Body of pancreas (tissue), 4 donors: Measurements from ENCODE around the gene KPNA4. TPM values are rescaled to one million over a fixed set of nuclear protein-coding genes. Genes with fewer than 3 reads are reported as not detected.

Source experiments
- ATAC-seq: fragments of 150-250 bp; one replicate; pipeline ENCODE4 v1.9.1; 2016
- DNase-seq, 4 donors: peaks; one replicate each; pipeline ENCODE4 v3.0.0-alpha.2; 2019
- H3K27ac ChIP-seq, 4 donors: fragments of 200-600 bp; sonication (generic); 1 replicate in 3 of 4; 2 replicates in 1 of 4; pipeline versions ENCODE4 v1.5.1 to v1.6.1; 2016 to 2019; ENCODE audit warnings: mild to moderate bottlenecking in 1 of 4, mixed read lengths in 1 of 4, moderate library complexity in 1 of 4
- H3K27me3 ChIP-seq, 2 donors: fragments of 200-600 bp; sonication (generic); one replicate each; pipeline ENCODE4 v1.6.0; 2016; ENCODE audit warnings: mild to moderate bottlenecking in 1 of 2
- H3K36me3 ChIP-seq, 2 donors: fragments of 200-600 bp; sonication (generic); replicated peaks in 1 of 2; 2 replicates each; pipeline ENCODE4 v1.5.1; 2016; ENCODE audit warnings: low read depth in 2 of 2; ENCODE audit not compliant: insufficient read depth in 1 of 2
- H3K4me1 ChIP-seq: fragments of 200-600 bp; sonication (generic); one replicate; pipeline ENCODE4 v1.6.0; 2016
- H3K4me3 ChIP-seq, 2 donors: fragments of 200-600 bp; sonication (generic); 1 replicate in 1 of 2; 2 replicates in 1 of 2; pipeline ENCODE4 v1.5.1; 2016 to 2019
- H3K9me3 ChIP-seq, 3 donors: fragments of 200-600 bp; sonication (generic); 1 replicate in 2 of 3; 2 replicates in 1 of 3; pipeline ENCODE4 v1.5.1; 2016
- CTCF ChIP-seq, 7 experiments: fragments of 450-650 bp in 4 of 7; fragments of 200-600 bp in 3 of 7; sonication (generic) in 3 of 7; IDR thresholded peaks; one replicate each; pipeline ENCODE4 v1.5.1; 2016 to 2019; ENCODE audit warnings: antibody characterized with exemption in 7 of 7
- POLR2A ChIP-seq, 3 donors: fragments of 450-650 bp; IDR thresholded peaks; one replicate each; pipeline ENCODE4 v1.6.1; 2016; ENCODE audit warnings: antibody characterized with exemption in 3 of 3, mild to moderate bottlenecking in 2 of 3
- WGBS, 2 donors: methylation state at CpG; one replicate each; pipeline ENCODE4 v1.1.5; 2017; 5-methylcytosine and 5-hydroxymethylcytosine counted together
- intact Hi-C: fragments of 100-400 bp; cut with DNase I; formaldehyde crosslinking; loops from one replicate; pipeline ENCODE4 v1.15.1; 2023
- total RNA-seq, 2 donors: library from RNA; depleted of rRNA; stranded (reverse); fragments of >200 nt; gene quantifications; one replicate each; pipeline ENCODE4 v1.1.0, GENCODE V29; 2016

KPNA4 gene
- total RNA-seq, 2 donors from 2014 or later, result 9.6 to 14.3 TPM

DNA sequence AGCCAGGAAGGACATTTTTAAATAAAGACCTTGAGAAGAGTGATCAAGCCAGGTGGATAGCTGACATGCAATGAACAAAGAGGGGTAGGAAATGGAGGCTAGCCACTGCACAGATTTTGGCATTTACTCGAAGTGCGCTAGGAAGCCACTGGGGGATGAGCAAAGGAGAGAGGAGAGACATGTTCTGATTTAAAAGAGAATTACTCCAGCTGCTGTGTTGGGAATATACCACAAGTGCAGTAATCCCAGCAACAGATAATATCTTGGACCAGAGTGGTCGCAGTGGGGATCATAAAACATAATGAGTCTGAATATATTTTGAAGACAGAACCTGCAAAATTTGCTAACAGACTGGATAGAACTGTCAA lies 19.9 kb downstream of the KPNA4 start:
- Histone ChIP-seq H3K4me1 (peaks cover 13% of the 10 kb centered on the region), H3K27me3 (no peaks in the 10 kb centered on the region), H3K9me3 (no peaks in the 10 kb centered on the region), H3K36me3 (no peaks in the 10 kb centered on the region), H3K4me3 (no peak overlapping the region), H3K27ac (no peak overlapping the region)
- TF ChIP-seq CTCF (IDR thresholded peaks at IDR 0.05) (no peak), POLR2A (IDR thresholded peaks at IDR 0.05) (no peak)
- DNase-seq (no peak), ATAC-seq (no peak)
- intact Hi-C loops, result no loop called here
- 83 to 94% methylated on average over 3 of the region's 3 CpGs for WGBS, 2 donors

DNA sequence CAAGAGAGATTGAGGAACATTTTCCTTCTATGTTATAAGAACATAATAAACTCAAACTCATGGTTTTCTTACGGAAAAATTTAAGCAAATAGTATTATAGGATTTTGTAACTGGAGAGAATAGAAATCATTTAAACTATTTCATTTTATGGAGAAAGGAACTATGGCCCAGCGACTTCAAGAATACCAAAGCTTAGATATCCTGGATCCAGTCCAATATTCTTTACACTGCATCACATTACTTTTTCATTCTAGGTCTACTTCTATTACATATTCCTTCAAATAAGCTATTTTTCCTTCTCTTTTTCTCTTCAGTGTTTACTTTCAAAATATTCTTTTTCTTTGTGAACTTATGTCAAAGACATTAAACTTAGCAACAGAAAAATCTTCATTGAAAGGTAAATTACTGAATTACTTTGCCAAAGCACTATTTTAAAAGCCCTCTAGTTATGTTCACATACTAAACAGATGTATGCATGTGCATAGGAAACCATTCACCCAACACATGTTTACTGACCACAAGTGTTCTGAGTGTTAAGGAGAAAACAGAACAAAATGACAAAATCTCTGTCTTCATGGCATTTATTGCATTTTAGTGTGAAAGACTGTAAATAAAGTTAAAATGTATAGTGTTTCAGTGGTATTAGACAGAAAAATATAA lies 20.4 kb downstream of the KPNA4 start:
- intact Hi-C loops, result no loop called here
- no peak for TF ChIP-seq CTCF (IDR thresholded peaks at IDR 0.05)
- no peak for TF ChIP-seq POLR2A (IDR thresholded peaks at IDR 0.05)
- Histone ChIP-seq H3K27me3 (no peaks in the 10 kb centered on the region), H3K4me1 (peaks cover 13% of the 10 kb centered on the region), H3K4me3 (no peak overlapping the region), H3K36me3 (no peaks in the 10 kb centered on the region), H3K27ac (no peak overlapping the region), H3K9me3 (no peaks in the 10 kb centered on the region)
- DNase-seq (no peak), ATAC-seq (no peak)
- WGBS, 2 donors, result 67 to 90% methylated on average over 2 of the region's 2 CpGs

- H3K9me3 ChIP-seq, result no peaks in the 10 kb centered on the region
- intact Hi-C loops, result no loop called here
- 91 to 98% methylated on average over 2 of the region's 2 CpGs for WGBS, 2 donors
- no peak overlapping the region for H3K27ac ChIP-seq
- H3K36me3 ChIP-seq, result no peaks in the 10 kb centered on the region
- H3K4me1 ChIP-seq, result peaks cover 18% of the 10 kb centered on the region
- no peak for ATAC-seq
- no peak overlapping the region for H3K4me3 ChIP-seq
- H3K27me3 ChIP-seq, result no peaks in the 10 kb centered on the region
- DNase-seq, result no peak
- TF ChIP-seq CTCF (IDR thresholded peaks at IDR 0.05) (no peak), POLR2A (IDR thresholded peaks at IDR 0.05) (no peak)
Observed at GRCh38 chr3:160540551-160540950, 24.8 kb downstream of the KPNA4 start.

- Histone ChIP-seq H3K4me1 (peaks cover 18% of the 10 kb centered on the region), H3K36me3 (peaks cover 0 to 5% of the 10 kb centered on the region in 2 donors), H3K4me3 (no peak overlapping the region), H3K27me3 (no peaks in the 10 kb centered on the region), H3K9me3 (no peaks in the 10 kb centered on the region), H3K27ac (no peak overlapping the region)
- DNase-seq, result no peak
- no peak for ATAC-seq
- intact Hi-C loops, result no loop called here
- TF ChIP-seq CTCF (IDR thresholded peaks at IDR 0.05), result no peak
- no peak for TF ChIP-seq POLR2A (IDR thresholded peaks at IDR 0.05)
Observed at GRCh38 chr3:160538895-160539294, 26.5 kb downstream of the KPNA4 start.

DNA sequence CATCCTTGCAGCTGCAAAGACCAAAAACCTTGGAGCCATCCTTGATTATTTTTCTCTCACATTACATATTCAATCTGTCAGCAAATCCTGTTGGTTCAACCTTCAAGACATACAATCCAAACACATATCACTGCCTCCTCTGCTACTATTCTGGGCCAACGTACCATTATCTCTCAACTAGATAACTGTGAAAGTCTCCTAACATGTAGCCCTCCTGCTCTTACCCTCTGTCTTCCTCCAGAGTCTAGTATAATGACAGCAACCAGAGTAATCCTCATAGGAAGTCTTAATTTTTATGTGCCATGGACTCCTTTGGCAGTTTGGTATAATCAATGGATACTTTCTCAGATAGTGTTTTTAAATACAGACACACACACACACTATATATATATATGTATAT lies 27.6 kb downstream of the KPNA4 start:
- DNase-seq (no peak), ATAC-seq (no peak)
- no peaks in the 10 kb centered on the region for H3K27me3 ChIP-seq
- TF ChIP-seq CTCF (IDR thresholded peaks at IDR 0.05), result no peak
- no peak for TF ChIP-seq POLR2A (IDR thresholded peaks at IDR 0.05)
- intact Hi-C loops, result no loop called here
- H3K36me3 ChIP-seq, result peaks cover 0 to 5% of the 10 kb centered on the region in 2 donors
- no peak overlapping the region for H3K27ac ChIP-seq
- no peak overlapping the region for H3K4me3 ChIP-seq
- no peaks in the 10 kb centered on the region for H3K9me3 ChIP-seq
- peaks cover 14% of the 10 kb centered on the region for H3K4me1 ChIP-seq
- 31 to 39% methylated on average over 1 of the region's 1 CpG for WGBS, 2 donors
